Left forelimb (tissue), 1 donor: ENCODE results near the gene HRH3.

Source experiments
- DNase-seq: peaks from one replicate; pipeline ENCODE4 v3.0.0-alpha.2; 2018; ENCODE audit warnings: low spot score

Gene HRH3

DNA sequence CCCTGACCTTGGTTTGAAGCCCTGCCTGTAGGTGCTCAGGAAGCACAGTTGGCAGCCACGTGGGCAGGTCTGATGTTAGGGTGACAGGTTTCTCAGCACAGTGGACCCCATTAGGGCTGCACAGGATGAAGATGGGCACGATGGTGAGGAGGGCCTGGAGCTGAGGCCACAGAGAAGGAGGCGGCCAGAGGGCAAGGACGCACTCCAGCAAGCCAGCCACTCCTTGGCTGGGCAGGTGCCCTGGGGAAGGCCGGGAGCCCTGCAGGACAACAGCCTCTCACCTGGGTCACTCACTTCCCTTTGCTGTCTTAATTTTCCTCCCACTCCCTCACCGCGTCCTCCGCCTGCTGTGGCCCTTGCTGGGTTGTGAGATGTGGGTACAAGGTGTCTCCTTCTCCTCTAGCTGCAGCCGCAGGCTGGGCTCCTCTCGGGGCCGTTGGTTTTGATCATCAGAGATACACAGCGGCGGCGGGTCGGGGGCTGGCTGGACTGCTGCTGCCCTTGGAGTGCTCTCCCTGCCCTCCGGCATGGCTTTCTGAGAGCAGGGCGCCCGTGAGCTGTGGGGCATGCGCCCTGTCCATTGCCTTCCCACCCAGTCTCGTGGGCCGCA is 23.9 kb upstream of the HRH3 start:
- no peak for DNase-seq

DNA sequence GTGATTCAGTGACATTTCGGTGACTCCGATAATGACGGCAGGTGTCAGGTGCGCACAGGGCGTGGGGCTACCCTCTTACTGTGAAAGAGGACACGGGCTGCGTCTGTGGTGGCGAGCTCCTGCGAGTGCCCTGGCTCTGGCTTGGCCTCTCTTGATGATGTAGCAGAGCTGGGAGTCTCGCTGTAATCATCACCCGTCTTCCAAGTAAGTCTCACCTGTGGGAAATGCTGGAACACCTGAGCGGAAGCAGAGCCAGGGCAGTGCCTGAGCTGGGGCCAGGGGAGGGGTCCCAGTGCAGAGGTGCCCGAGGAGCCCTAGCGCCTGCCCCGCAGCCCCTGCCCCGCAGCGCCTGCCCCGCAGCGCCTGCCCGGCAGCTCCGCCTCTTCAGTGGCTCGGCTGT is 23.0 kb upstream of the HRH3 start:
- DNase-seq, result no peak

DNA sequence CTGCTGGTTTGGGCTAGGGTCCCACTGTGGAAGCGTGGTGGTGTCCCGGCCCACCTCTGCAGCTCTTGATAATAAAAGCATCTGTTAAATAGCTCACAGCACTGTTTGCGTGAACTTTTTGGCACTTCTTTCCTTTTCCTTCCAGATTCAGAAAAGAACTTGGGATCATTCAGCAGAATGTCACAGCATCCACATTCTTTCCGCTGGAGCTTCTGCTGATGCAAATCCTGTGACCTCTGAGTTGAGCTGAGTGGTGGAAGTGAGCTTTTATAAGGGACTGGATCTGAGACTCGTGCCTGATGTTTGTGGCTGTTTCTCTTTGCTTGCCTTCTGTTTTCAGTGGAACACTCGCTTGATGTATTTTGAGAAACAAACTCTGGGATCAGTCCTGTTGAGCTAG is 22.1 kb upstream of the HRH3 start:
- DNase-seq, result no peak

DNA sequence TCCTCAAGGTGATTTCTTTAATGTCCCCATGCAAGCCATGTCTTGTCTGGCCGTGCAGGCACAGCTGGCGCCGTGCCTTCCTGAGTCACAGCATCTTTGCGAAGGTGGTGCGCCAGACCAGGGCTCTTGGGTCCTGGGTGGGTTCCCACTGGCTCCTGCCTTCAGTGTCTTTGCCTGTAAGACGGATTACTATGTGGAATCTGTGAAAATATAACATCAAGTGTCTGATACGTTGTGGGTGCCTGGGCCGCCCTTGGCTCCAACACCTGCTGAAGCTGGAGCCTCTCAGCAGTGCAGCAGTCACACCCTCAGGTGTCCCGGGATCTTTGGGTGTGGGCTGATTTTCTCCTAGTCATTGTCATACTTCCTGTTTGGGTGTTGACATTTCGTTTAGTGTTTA is 21.4 kb upstream of the HRH3 start:
- no peak for DNase-seq

DNA sequence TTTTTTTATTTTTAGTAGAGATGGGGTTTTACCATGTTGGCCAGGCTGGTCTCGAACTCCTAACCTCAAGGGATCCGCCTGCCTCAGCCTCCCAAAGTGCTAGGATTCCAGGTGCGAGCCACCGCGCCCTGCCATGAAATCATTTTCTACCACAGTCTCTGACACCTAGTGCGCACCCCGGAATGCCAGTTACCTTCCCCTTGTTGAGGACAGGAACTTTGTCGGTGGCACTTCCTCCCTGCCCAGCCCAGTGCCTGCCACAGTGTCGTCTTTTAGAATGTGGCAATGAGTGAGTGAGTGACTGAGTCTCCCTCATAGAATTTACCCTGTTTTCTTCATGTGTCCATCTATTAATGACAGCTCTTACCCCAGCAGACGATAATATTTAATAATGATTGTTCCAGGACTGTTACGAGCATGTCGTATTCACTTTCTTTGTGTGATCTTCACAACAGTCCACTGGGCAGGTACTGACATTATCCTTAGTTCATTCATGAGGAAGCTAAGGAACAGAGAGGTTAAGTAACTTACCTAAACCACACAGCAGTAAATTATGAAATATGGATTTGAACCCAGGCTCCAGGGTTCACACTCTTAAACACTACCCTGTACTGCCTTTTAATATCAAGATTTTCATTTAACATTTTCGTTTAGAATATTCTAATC is 20.1 kb upstream of the HRH3 start:
- DNase-seq, result no peak

DNA sequence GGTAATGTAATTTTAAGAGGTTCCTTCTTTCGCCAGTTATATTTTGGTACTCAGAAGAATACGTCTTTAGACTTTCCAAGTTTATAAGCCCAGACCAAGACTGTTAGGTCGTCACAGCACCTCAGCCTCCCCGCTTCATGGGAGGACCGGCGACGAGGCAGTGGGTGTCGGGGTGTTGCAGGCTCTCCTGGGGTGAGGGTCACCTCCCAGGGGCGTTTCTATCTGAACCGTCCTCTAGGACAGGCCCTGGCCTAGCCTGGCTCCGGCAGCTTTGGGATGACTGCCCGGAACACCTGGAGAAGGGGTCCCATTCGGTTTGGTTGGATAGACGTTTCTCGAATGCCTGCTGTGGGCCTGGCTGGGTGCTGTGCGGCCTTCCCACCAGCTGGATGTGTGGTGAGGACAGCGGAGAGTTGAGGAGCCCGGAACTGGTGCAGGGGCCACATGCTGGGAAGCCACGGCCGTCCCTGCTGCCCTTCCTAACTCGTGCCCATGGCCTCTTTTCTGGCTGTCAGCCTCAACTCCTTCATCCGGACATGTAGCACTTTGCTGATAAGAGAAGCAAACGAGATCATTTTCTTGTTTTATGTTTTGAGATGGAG is 19.3 kb upstream of the HRH3 start:
- DNase-seq, result no peak

DNA sequence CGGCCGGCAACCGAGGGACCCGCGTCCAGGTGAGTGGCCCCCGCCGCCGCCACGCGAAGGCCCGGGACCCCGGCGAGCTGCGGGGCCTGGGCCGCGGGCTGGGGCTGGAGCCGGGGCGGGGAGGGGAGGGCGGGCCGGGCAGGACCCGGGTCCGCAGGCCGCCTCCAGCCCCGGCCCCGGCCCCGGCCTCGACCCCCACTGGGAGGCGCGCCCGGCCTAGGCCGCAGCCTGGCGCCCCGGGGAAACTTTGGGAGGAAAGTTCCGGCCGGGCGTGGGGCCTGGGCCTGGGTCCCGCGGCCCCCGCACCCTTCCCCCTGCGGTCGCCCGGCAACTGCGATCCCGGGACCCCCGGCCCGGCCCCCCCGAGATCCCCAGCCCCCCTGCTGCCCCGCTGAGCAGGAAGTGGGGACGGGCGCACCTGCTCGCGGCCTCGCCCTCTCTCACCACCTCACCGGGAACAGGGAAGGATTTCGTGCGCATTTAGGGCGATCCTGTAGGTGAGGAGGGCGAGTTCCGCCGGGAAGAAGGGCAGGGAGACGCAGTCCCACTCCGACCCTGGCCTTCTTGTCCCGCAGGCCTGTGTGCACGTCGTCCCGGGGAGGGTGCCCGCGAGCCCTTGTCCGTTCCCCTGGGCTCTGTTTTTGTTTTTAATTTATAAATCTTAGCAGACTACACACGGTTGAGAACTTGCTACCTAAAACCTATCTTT is 18.6 kb upstream of the HRH3 start:
- DNase-seq, result no peak

DNA sequence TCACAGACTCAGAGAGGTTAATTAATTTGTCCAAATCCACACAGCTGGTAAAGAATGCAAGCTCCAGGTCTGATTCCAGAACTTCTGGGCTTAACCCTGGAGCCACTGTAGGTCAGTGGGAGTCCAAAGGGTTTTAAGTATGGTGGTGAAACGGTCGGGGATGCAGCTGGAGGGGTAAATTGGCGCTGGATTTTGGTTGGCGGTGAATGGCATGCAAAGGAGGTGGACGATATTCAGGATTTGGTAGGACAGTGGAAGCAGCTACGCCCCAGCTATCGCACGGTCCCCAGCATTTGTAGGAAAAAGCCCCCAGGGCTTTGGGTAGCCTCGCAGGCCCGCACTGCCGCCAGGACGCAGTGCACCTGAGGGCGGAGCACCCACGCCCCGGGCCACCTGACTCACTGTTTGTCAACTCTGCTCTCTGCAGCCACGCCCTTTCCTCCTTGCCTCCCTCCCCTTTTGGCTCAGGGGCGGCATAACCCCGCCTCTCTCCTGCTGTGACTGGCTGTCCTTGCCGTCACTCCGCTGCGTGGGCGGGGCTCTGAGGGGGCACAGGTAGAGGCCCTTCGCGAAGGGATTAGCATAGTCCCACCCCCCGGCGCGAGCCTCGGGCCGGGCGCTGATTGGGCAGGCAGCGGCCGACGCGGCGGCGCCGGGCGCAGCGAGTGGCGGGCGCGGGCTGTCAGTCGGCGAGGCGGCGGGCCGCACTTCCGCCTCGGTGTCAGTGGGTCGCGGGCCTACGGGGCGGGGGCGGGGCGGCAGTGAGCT is 17.9 kb upstream of the HRH3 start, which contains the start of gene OSBPL2:
TSS of gene OSBPL2 (plus strand) at position 721 of the 768 bp plus-strand sequence. CDS start 17,664 bp downstream, outside the sequence.
- peak; percentile 100 for DNase-seq

DNA sequence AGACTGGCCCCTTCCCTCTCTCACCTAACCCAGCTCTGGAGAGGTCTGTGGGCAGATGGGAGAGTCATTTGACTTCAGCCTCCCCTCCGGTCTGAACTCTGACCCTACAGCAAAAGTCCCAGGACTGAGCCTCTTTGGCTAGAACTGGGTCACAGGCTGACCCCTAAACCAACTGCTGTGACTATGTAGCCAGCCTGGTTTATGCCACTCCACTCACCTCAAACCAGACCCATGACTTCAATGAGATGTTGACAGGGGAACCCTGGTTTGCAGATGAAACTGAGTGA is 17.4 kb upstream of the HRH3 start:
- no peak for DNase-seq

DNA sequence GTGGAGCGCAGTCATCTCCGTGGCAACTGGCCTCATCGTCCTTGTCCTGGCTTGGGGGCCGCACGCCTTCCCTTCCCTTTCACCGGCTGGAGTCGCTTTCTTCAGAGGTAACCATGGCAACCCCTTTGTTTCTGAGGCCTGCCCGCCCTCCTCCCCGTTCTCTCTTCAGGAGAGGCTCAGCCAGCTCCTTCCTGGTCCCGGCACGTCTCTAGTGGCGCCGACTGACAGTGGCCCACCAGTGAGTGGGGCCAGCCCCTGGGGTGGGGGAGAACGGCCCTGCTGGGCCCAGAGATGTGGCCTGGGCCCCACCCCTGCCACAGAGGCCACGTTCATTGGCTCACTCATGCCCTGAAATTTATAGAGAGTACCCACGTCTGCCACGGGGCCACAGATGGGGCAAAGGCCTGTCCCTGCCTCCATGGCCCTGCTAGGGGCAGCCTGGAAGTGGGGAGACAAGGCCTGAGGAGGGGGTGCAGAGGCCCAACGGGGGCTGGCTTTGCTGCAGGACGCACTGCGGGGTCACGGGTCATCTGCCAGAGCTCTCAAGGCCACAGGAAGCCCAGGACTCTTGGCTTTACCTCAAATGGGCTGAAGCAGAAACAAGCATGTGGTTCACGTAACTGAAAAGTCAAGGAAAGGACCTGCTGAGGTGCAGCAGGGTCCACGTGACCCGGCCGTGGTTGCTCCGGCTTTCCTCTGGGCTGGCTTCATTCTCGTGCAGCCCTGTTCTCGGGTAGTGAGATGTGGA is 16.9 kb upstream of the HRH3 start:
- DNase-seq, result no peak

DNA sequence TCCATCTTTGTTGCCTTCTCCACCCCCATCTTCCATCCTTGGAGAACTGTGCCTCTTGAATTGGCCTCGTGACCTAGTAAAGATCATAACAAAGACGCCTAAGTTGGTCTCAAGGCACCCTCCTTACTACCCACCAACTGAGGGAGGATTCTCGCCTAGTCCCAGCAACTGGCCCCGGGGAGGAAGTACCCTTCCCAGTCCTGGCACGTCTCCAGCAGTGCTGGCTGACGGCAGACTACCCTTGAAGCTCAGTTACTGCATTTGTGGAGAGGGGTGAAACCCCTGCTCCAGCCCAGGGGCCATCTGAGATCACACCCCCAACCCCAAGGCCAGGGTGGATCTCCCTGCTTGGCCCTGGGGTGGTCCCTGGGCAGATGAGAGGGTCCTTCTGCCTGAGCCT is 16.1 kb upstream of the HRH3 start:
- DNase-seq, result no peak

DNA sequence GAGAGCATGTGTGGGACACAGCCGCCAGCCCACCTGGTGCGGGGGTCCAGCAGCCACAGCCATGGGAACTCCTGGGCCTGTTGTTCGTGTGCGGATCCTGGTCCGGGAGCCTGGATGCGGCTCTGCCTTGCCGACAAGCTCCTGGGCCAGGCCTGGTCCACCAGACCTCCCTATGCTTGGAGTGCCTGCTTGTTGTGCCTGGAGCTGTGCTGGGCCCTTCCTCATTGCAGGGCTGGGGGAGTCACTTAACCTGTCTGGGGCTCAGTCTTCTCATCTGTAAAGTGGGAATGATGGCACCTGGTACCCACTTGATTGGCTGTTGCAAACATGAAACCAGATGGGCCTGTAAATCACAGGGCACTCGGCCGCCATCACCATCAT is 15.7 kb upstream of the HRH3 start:
- no peak for DNase-seq

DNA sequence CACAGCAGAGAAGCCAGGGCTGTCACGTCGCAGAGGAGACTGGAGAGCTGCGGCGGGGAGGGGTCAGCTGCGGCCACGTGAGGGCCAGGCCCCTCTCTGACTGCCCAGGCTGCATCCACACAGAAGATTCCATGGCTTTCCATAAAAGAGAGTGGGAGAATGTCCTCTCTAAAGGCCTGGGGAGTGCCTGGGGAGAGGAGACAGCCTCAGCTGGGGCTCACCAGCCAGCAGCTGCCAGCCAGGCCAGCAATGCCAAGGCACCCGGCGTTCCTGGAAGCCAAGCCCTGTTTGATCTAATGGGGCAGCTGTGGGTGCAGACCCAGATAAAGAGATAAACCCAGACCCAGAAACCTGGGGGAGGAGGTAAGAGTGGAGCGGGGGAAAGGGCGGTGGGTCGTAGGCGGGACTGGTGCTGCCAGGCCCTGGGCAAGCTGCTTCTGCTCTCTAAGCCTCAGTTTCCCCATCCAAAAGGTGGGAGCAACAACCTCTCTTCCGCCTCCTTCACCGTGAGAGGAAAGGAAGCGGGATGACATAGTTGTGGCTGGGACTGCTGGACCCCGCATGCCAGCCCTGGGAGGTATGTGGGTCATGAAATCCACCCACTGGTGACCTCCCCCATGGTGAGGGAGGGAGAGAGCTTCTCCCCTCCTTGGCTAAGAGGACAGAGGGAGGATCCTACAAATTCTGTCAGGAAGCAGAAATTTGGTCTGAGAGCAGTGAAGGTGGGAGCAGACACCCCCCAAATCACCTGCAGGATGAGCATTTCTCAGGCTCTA is 15.1 kb upstream of the HRH3 start:
- DNase-seq, result no peak

DNA sequence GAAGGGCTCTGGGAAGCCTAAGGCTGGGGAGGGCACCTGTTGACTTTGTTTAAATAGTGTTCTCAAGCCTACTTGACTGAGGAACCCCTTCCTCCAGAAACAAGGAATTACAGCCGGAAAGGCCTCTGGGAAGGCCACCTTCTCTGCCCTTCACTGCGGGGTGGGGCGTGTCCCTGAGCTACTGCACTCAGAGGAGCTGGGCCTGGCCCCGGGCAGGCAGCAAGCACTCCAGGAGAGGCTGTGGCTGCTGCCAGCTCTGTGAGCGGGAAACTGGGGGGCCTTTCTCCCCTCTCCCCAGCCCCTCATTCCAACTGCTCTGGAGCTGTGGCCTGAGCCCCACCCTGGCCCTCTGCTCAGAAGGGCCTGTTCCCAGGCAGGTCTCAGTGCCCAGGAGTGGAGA is 14.3 kb upstream of the HRH3 start:
- no peak for DNase-seq

DNA sequence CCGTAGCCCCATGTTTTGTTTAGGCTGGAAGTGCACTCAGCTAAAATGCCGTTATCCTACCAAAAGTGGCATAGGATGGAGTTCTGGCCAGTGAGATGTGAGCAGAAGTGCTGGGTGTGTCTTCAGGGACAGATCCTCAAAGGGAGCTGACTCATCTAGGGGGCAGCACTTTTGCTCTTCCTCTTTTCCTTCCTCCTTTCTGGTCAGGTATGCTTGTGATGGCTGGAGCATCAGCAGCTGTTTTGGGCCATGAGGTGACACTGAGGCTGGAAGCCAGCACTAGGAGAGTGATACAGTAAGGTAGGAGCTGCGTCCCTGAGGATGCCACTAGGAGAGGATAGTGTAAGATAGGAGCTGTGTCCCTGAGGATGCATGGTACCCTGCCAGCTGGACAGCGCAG is 13.6 kb upstream of the HRH3 start:
- no peak for DNase-seq

DNA sequence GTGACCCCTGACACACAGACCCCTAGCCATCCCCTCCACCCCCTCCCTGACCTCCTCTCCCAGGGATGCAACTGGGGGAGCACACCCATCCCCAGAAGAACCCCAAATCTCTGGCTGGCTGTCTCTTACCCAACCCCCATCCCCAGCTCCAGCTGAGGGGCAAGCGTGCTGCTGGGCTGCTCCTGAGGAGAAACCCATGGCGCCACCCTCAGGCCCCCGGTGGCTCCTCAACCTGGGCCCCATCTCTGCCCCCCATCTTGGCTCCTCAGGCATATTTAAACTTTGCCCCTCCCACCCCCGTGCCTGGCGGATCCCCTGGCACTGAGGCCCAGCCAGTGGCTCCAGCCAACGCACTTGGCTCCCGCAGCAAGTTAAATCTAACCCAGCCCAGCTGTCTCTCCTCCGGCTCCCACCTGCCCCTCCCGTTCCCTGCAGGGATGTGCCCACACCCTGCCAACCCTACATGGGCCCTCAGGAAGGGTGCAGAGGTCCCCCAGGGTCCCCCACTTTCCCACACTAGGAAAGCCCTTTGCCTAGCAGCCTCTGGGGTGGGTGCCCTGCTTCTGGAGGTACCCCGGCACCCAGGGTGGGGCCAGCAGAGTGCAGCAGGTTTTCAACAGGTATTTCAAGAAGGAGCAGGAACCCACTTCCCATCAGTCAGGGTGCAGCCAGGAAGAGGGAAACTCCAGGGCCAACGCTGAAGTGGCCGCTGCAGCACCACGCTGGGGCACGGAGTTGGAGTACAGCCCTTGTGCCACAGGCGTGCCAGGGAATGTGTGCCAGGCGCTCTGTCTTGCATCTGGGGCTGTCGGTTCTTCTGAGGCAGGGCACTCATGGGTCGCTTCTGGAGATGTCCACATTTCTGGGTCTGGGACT is 12.9 kb upstream of the HRH3 start:
- no peak for DNase-seq

DNA sequence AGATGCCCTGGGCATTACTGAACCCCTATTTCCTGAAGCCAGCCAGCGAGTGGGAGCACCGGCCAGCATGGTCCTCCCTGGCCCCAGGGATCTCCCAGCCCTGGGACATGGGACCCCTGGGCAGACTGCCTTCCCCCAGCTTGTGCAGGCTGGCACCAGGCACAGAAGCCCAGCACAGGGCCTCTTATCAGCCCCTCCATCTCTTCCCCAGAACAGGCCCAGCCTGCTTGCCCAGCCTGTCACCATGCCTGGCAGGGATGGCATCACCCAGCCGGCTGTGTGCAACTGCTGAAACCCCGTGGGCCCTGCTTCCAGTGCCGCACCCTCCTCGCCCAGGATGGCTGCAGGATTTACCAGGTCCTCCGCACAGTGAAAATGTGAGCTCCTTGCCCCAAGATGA is 12.1 kb upstream of the HRH3 start:
- no peak for DNase-seq

DNA sequence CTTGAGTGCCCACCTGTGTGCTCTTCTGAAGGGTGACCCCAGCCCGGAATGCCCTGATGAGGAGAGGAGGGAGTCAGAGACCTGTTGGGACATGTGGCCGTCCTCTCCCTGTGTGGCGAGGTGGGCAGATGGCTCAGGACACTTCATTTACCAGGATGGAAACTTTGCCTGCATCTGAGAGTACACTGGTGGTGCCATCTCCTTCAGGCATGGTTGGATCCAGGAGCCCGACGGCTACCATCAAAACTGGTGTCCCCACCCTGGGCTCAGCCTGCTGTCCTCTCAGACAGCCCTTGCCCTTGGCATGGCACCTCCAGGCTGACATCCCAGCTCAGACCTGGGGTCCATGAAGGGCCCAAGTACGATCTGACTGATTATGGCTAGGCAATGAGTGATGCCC is 11.2 kb upstream of the HRH3 start:
- DNase-seq, result no peak

DNA sequence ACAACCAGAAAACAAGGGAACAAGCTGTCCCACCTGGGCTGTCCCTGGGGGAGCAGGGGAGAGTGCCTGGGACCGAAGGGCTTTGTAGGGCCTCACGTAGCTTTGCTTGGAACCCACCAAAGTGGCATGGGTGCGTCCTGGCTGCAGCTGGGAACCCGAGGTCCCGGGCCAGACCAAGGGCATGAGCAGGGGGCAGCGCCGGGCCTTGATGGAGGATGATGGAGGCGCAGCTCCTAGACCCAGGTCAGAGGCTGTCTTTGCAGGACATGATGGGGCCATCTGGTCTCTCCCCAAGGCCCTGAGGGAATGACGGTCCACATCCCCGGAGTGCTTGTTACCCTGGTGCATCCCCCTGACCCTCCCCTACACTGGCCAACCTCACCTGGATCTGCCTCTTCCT is 10.6 kb upstream of the HRH3 start:
- DNase-seq, result no peak

DNA sequence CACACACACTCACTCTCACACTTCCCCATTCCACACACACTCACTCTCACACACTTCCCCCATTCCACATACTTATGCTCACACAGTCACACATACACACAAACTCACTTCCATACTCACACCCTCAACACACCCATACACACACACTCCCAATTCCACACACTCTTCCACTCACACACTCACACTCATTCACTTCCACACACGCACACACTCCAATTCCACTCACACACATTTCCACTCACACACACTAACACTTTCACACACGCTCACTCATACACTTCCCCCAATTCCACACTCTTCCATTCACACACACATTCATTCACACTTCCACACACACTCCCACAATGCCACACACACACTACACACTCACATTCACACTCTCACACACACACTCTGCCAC is 10.2 kb upstream of the HRH3 start:
- no peak for DNase-seq
